Measurements from ENCODE around the gene GNL2. TPM values are rescaled to one million over a fixed set of nuclear protein-coding genes. Genes with fewer than 3 reads are reported as not detected.
A peak's percentile ranks its signal among the peaks of the same experiment; 100 is the strongest.
"Not testable (repeated sequence)": the region's sequence is repeated elsewhere in the genome, so short reads cannot be mapped to it uniquely, and the experiment has no call there.

Gene GNL2
- total RNA-seq, 1 donor from 2014 or later: 52.3 TPM

DNA sequence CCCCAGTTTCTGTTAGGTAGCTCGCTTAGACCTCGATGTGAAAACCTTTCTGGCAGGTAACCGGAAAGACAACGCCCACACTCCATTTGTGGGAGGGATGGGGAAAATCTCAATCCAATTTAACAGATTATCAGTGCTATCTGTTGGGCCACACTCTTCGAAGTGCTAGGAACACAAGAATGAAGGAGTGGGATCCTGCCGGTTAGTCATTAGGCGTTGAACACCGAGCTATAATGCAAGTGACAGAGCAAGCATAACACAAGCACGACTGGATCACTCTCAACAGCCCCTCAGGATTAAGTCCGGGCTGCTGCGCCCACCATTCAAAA lies 42.2 kb downstream of the GNL2 start:
- no peaks in the 10 kb centered on the region for H3K27me3 Mint-ChIP-seq (ENCODE audit: unreplicated experiment)
- peak overlapping the region; percentile 95 for H3K27ac Mint-ChIP-seq (ENCODE audit: unreplicated experiment)
- TF ChIP-seq CTCF (IDR thresholded peaks at IDR 0.05): no peak
- no peaks in the 10 kb centered on the region for H3K9me3 Mint-ChIP-seq (ENCODE audit: unreplicated experiment)
- no peak for DNase-seq (ENCODE audit: extremely low spot score, unreplicated experiment)
- peak overlapping the region; percentile 97 for H3K4me3 Mint-ChIP-seq (ENCODE audit: unreplicated experiment)
- peaks cover 37% of the 10 kb centered on the region for H3K4me1 Mint-ChIP-seq (ENCODE audit: unreplicated experiment)
- peaks cover 10% of the 10 kb centered on the region for H3K36me3 Mint-ChIP-seq (ENCODE audit: unreplicated experiment)

DNA sequence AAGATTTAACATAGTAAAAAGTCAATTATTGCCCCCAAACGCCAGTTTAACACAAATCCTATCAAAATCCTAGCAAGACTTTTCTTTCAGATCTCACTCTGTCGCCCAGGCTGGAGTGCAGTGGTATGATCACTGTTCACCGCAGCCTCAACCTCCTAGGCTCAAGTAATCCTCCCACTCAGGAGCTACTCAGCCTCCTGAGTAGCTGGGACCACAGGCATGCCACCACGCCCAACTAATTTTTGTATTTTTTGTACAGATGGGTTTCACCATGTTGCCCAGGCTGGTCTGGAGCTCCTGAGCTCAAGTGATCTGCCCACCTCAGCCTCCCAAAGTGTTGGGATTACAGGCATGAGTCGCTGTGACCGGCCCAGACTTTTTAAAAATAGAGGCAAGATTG lies 46.4 kb downstream of the GNL2 start:
- Mint-ChIP-seq H3K36me3 (ENCODE audit: unreplicated experiment) (peaks cover 23% of the 10 kb centered on the region), H3K4me1 (ENCODE audit: unreplicated experiment) (peaks cover 22% of the 10 kb centered on the region), H3K27ac (ENCODE audit: unreplicated experiment) (no peak overlapping the region), H3K4me3 (ENCODE audit: unreplicated experiment) (no peak overlapping the region), H3K9me3 (ENCODE audit: unreplicated experiment) (no peaks in the 10 kb centered on the region), H3K27me3 (ENCODE audit: unreplicated experiment) (no peaks in the 10 kb centered on the region)
- no peak for DNase-seq (ENCODE audit: extremely low spot score, unreplicated experiment)
- TF ChIP-seq CTCF (IDR thresholded peaks at IDR 0.05): no peak

DNA sequence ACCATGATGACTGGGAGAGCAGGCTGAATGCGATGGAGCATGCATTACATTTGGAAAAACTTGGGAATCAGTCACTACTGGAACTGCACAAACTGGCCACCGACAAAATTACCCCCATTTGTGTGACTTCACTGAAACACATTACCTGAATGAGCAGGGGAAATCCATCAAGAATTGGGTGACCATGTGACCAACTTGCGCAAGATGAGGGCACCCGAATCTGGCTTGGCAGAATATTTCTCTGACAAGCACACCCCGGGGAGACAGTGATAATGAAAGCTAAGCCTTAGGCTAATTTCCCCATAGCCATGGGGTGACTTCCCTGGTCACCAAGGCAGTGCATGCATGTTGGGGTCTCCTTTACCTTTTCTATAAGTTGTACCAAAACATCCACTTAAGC lies 50.7 kb downstream of the GNL2 start:
- no peak for DNase-seq (ENCODE audit: extremely low spot score, unreplicated experiment)
- H3K36me3 Mint-ChIP-seq (ENCODE audit: unreplicated experiment): peaks cover 35% of the 10 kb centered on the region
- no peak overlapping the region for H3K4me3 Mint-ChIP-seq (ENCODE audit: unreplicated experiment)
- H3K4me1 Mint-ChIP-seq (ENCODE audit: unreplicated experiment): no peaks in the 10 kb centered on the region
- H3K27ac Mint-ChIP-seq (ENCODE audit: unreplicated experiment): no peak overlapping the region
- H3K9me3 Mint-ChIP-seq (ENCODE audit: unreplicated experiment): no peaks in the 10 kb centered on the region
- no peaks in the 10 kb centered on the region for H3K27me3 Mint-ChIP-seq (ENCODE audit: unreplicated experiment)
- TF ChIP-seq CTCF (IDR thresholded peaks at IDR 0.05): no peak

- TF ChIP-seq CTCF (IDR thresholded peaks at IDR 0.05): no peak
- H3K27me3 Mint-ChIP-seq (ENCODE audit: unreplicated experiment): no peaks in the 10 kb centered on the region
These were observed 51.2 kb downstream of the GNL2 start for GRCh38 chr1:37544530-37544929.

DNA sequence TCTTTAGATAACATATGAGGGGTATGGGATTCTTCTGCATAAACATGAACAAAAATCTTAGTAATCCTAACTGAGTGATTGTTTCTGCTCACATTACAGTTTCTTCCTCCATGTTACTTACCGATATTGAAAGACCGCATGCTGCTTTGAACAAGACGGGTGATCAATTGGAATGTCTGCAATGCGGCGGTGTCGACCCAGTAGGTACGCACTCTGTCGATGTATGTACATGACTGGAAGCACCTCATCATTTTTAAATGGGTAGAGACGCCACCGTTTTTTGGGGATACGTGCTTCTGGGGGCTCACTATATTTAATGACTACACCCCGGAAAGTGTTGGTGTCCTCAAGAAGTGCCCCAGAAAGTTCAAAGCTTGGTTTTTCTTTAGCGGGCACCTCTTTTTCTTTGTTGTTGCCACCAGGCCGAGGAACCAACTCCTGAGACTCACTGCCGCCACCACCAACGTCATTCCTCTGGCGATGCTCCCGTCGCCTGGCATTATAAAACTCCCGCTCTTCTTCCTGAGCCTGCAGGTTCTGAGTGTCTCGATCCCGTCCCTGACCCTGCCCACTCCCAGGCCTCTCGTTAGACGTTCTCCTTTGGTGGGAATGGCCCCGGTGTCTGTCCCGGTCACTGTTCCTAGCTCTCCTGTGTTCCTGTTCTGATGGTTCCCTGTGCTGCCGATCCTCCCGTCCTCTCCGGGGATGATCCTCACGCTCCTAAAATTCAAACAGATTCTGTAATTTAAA lies 55.5 kb downstream of the GNL2 start:
- H3K27ac Mint-ChIP-seq (ENCODE audit: unreplicated experiment): no peak overlapping the region
- no peaks in the 10 kb centered on the region for H3K4me1 Mint-ChIP-seq (ENCODE audit: unreplicated experiment)
- no peaks in the 10 kb centered on the region for H3K27me3 Mint-ChIP-seq (ENCODE audit: unreplicated experiment)
- H3K4me3 Mint-ChIP-seq (ENCODE audit: unreplicated experiment): no peak overlapping the region
- no peaks in the 10 kb centered on the region for H3K9me3 Mint-ChIP-seq (ENCODE audit: unreplicated experiment)
- TF ChIP-seq CTCF (IDR thresholded peaks at IDR 0.05): no peak
- peaks cover 40% of the 10 kb centered on the region for H3K36me3 Mint-ChIP-seq (ENCODE audit: unreplicated experiment)
- no peak for DNase-seq (ENCODE audit: extremely low spot score, unreplicated experiment)

More at GRCh38 chr1:37544530-37544929, 51.2 kb downstream of the GNL2 start:
- no peak for DNase-seq (ENCODE audit: extremely low spot score, unreplicated experiment)
- Mint-ChIP-seq H3K4me3 (ENCODE audit: unreplicated experiment) (no peak overlapping the region), H3K9me3 (ENCODE audit: unreplicated experiment) (no peaks in the 10 kb centered on the region), H3K36me3 (ENCODE audit: unreplicated experiment) (peaks cover 33% of the 10 kb centered on the region), H3K4me1 (ENCODE audit: unreplicated experiment) (no peaks in the 10 kb centered on the region), H3K27ac (ENCODE audit: unreplicated experiment) (no peak overlapping the region)

DNA sequence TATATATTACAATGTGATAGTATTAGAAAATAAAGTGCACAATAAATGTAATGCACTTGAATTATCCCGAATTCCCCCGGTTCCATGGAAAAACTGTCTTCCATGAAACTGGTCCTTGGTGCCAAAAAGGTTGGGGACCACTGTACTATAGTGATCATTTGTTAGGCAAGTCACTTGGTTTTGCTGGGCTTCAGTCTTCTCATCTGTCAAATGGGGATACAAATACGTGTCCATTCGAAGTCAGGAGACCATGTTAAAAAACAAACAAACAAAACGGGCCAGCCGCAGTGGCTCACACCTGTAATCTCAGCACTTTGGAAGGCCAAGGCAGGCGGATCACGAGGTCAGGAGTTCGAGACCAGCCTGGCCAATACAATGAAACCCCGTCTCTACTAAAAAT lies 56.6 kb downstream of the GNL2 start:
- H3K4me1 Mint-ChIP-seq (ENCODE audit: unreplicated experiment); H3K27me3 Mint-ChIP-seq (ENCODE audit: unreplicated experiment); H3K9me3 Mint-ChIP-seq (ENCODE audit: unreplicated experiment); H3K27ac Mint-ChIP-seq (ENCODE audit: unreplicated experiment); H3K4me3 Mint-ChIP-seq (ENCODE audit: unreplicated experiment); DNase-seq (ENCODE audit: extremely low spot score, unreplicated experiment): not testable (repeated sequence)
- H3K36me3 Mint-ChIP-seq (ENCODE audit: unreplicated experiment): peaks cover 37% of the 10 kb centered on the region

Data from osteocyte (in vitro differentiated cells).